Nephron progenitor cell (in vitro differentiated cells): Measurements from ENCODE around the gene PARD3.

Source experiments
- DNase-seq: peaks from one replicate; pipeline ENCODE4 v3.0.0; 2021
- H3K27ac Mint-ChIP-seq: 2 replicates; pipeline ENCODE4 v1.8.0; 2021; ENCODE audit warnings: mild to moderate bottlenecking, moderate library complexity, mixed read lengths
- H3K27me3 Mint-ChIP-seq: 2 replicates; pipeline ENCODE4 v1.8.0; 2021; ENCODE audit warnings: mild to moderate bottlenecking, low read depth, mixed read lengths; ENCODE audit not compliant: poor library complexity
- H3K36me3 Mint-ChIP-seq: 2 replicates; pipeline ENCODE4 v1.8.0; 2021; ENCODE audit warnings: low read depth, mixed read lengths
- H3K4me1 Mint-ChIP-seq: 2 replicates; pipeline ENCODE4 v1.8.0; 2021; ENCODE audit warnings: mixed read lengths
- H3K4me3 Mint-ChIP-seq: 2 replicates; pipeline ENCODE4 v1.8.0; 2021; ENCODE audit warnings: mild to moderate bottlenecking, moderate library complexity, mixed read lengths
- H3K9me3 Mint-ChIP-seq: 2 replicates; pipeline ENCODE4 v1.8.0; 2021; ENCODE audit warnings: mild to moderate bottlenecking, moderate library complexity, mixed read lengths
- CTCF ChIP-seq: fragments of 200-600 bp; sonication (generic); IDR thresholded peaks from 2 replicates; pipeline ENCODE4 v1.5.0; 2021; ENCODE audit warnings: antibody characterized with exemption

The PARD3 gene

GRCh38 chr10:34313888-34314287 is 501.2 kb downstream of the PARD3 start:
- Mint-ChIP-seq H3K4me3 (no peak overlapping the region), H3K4me1 (peaks cover 47% of the 10 kb centered on the region), H3K36me3 (peaks cover 34% of the 10 kb centered on the region), H3K27me3 (no peaks in the 10 kb centered on the region), H3K9me3 (no peaks in the 10 kb centered on the region), H3K27ac (peak overlapping the region; percentile 67)
- no peak for DNase-seq
- TF ChIP-seq CTCF, result no peak

- no peak overlapping the region for H3K4me3 Mint-ChIP-seq
- peak overlapping the region; percentile 67 for H3K27ac Mint-ChIP-seq
- H3K27me3 Mint-ChIP-seq, result no peaks in the 10 kb centered on the region
- no peak for TF ChIP-seq CTCF
- no peaks in the 10 kb centered on the region for H3K9me3 Mint-ChIP-seq
- H3K36me3 Mint-ChIP-seq, result peaks cover 40% of the 10 kb centered on the region
- H3K4me1 Mint-ChIP-seq, result peaks cover 53% of the 10 kb centered on the region
- DNase-seq, result no peak
Observed at GRCh38 chr10:34313353-34313752, 501.7 kb downstream of the PARD3 start.

- no peak for TF ChIP-seq CTCF
- H3K36me3 Mint-ChIP-seq, result peaks cover 45% of the 10 kb centered on the region
- no peaks in the 10 kb centered on the region for H3K27me3 Mint-ChIP-seq
- no peak overlapping the region for H3K4me3 Mint-ChIP-seq
- no peak for DNase-seq
- peaks cover 66% of the 10 kb centered on the region for H3K4me1 Mint-ChIP-seq
- no peaks in the 10 kb centered on the region for H3K9me3 Mint-ChIP-seq
- H3K27ac Mint-ChIP-seq, result peak overlapping the region; percentile 69
Observed at GRCh38 chr10:34311679-34312078, 503.4 kb downstream of the PARD3 start.

- no peak for TF ChIP-seq CTCF
- no peaks in the 10 kb centered on the region for H3K9me3 Mint-ChIP-seq
- H3K4me1 Mint-ChIP-seq, result peaks cover 58% of the 10 kb centered on the region
Observed at GRCh38 chr10:34310234-34310633, 504.9 kb downstream of the PARD3 start.

GRCh38 chr10:34305189-34305588 is 509.9 kb downstream of the PARD3 start:
- TF ChIP-seq CTCF, result peak; percentile 20
- H3K4me1 Mint-ChIP-seq, result peaks cover 32% of the 10 kb centered on the region
- H3K36me3 Mint-ChIP-seq, result peaks cover 27% of the 10 kb centered on the region
- peaks cover 4% of the 10 kb centered on the region for H3K27me3 Mint-ChIP-seq
- peak; percentile 12 for DNase-seq
- H3K9me3 Mint-ChIP-seq, result no peaks in the 10 kb centered on the region
- no peak overlapping the region for H3K4me3 Mint-ChIP-seq
- H3K27ac Mint-ChIP-seq, result no peak overlapping the region

More at GRCh38 chr10:34310234-34310633, 504.9 kb downstream of the PARD3 start:
- no peaks in the 10 kb centered on the region for H3K27me3 Mint-ChIP-seq
- H3K4me3 Mint-ChIP-seq, result no peak overlapping the region
- H3K27ac Mint-ChIP-seq, result no peak overlapping the region
- H3K36me3 Mint-ChIP-seq, result peaks cover 44% of the 10 kb centered on the region
- DNase-seq, result no peak

GRCh38 chr10:34303022-34303421 is 512.1 kb downstream of the PARD3 start:
- H3K27me3 Mint-ChIP-seq, result peaks cover 4% of the 10 kb centered on the region
- H3K27ac Mint-ChIP-seq, result no peak overlapping the region
- no peak for DNase-seq
- peaks cover 15% of the 10 kb centered on the region for H3K36me3 Mint-ChIP-seq
- H3K4me3 Mint-ChIP-seq, result no peak overlapping the region
- H3K9me3 Mint-ChIP-seq, result no peaks in the 10 kb centered on the region
- peaks cover 23% of the 10 kb centered on the region for H3K4me1 Mint-ChIP-seq
- no peak for TF ChIP-seq CTCF
